ENCODE measurements around the gene DLG2. TPM values are rescaled to one million over a fixed set of nuclear protein-coding genes. Genes with fewer than 3 reads are reported as not detected.

DLG2 gene
- total and polyA plus RNA-seq, 2 donors (not counting 3 experiments of a cell fraction or from before 2014, with no cell fraction given) = 0.15 to 1.1 TPM

- FAIRE-seq = no peak
- no peaks in the 10 kb centered on the region for H3K9me3 ChIP-seq (replicated peaks; ENCODE audit: control insufficient read depth, insufficient read depth, low read length)
- H3K4me3 ChIP-seq (replicated peaks in 1 of 3; ENCODE audit: insufficient read depth in 1 of 3, low read depth in 1 of 3, low read length in 3 of 3) = no peak overlapping the region
- no peaks in the 10 kb centered on the region for H3K9me1 ChIP-seq (replicated peaks; ENCODE audit: control insufficient read depth, extremely low read depth, insufficient read depth, low read length)
- no peak overlapping the region for H3K9ac ChIP-seq (replicated peaks; ENCODE audit: extremely low read depth, insufficient read depth, low read length)
- no peak overlapping the region for H2AFZ ChIP-seq (ENCODE audit: low read depth, low read length)
- TF ChIP-seq POLR2AphosphoS5 (IDR thresholded peaks at IDR 0.05; ENCODE audit: insufficient read depth, low read depth, low read length) (no peak), JUN (IDR thresholded peaks at IDR 0.05; ENCODE audit: borderline replicate concordance, insufficient read depth, insufficient read length, low read depth) (no peak), EZH2 (IDR thresholded peaks at IDR 0.05; ENCODE audit: borderline replicate concordance, low read depth, low read length, severe bottlenecking) (no peak), MYC (IDR thresholded peaks at IDR 0.05; ENCODE audit: low read depth, low read length) (no peak), POLR2A (IDR thresholded peaks at IDR 0.05; ENCODE audit: low read depth, low read length) (no peak), MAX (IDR thresholded peaks at IDR 0.05; ENCODE audit: insufficient read depth, insufficient read length) (no peak), CTCF (IDR thresholded peaks at IDR 0.05; ENCODE audit: extremely low read depth in 1 of 2, insufficient read depth in 1 of 2, low read depth in 1 of 2, low read length in 2 of 2) (no peak), GATA2 (IDR thresholded peaks at IDR 0.05; ENCODE audit: insufficient read depth, insufficient read length, low read depth, low read length) (no peak), FOS (IDR thresholded peaks at IDR 0.05; ENCODE audit: borderline replicate concordance, insufficient read depth, low read length) (no peak)
- ChIA-PET POLR2A (no interaction called here), CTCF (interaction anchor here (0.5 kb wide), 1 partner anchor 17 kb away, joined by 3 read pairs; no protein-coding TSS in a partner anchor)
- intact Hi-C loops (cut with micrococcal nuclease) = no loop called here
- dilution Hi-C loops (cut with MboI; ENCODE audit: extremely low pct_ligation_motif_present, low sequenced_read_pairs) = no loop called here
- no peak for DNase-seq (ENCODE audit: low read depth, low spot score)
- no peak overlapping the region for H3K4me2 ChIP-seq (ENCODE audit: insufficient read depth, low read length)
- H3K27ac ChIP-seq (ENCODE audit: insufficient read depth, low read depth, low read length) = no peak overlapping the region
- no peaks in the 10 kb centered on the region for H3K79me2 ChIP-seq (ENCODE audit: control insufficient read depth, insufficient read depth, low read length)
- H4K20me1 ChIP-seq (replicated peaks; ENCODE audit: control insufficient read depth, extremely low read depth, insufficient read depth, low read length) = no peaks in the 10 kb centered on the region
- H3K27me3 ChIP-seq (ENCODE audit: control insufficient read depth in 2 of 2, insufficient read depth in 2 of 2, low read length in 2 of 2) = no peaks in the 10 kb centered on the region
- no peaks in the 10 kb centered on the region for H3K4me1 ChIP-seq (ENCODE audit: control insufficient read depth, extremely low read depth, insufficient read depth, low read length)
- BruUV-seq (replicated peaks) = no TSS peak
- H3K36me3 ChIP-seq (ENCODE audit: control insufficient read depth in 2 of 2, extremely low read depth in 1 of 2, insufficient read depth in 2 of 2, low read length in 2 of 2) = no peaks in the 10 kb centered on the region
Observed at GRCh38 chr11:84333221-84333620, 1293.9 kb downstream of the DLG2 start.
